HG03521 (cell line): ENCODE measurements around the gene LBHD2.

Experiments
- ATAC-seq: cut with Tn5 transposase; IDR thresholded peaks from one replicate; pipeline ENCODE4 v1.9.1; 2021; ENCODE audit warnings: mild to moderate bottlenecking, moderate library complexity; ENCODE audit not compliant: unreplicated experiment

The LBHD2 gene

DNA sequence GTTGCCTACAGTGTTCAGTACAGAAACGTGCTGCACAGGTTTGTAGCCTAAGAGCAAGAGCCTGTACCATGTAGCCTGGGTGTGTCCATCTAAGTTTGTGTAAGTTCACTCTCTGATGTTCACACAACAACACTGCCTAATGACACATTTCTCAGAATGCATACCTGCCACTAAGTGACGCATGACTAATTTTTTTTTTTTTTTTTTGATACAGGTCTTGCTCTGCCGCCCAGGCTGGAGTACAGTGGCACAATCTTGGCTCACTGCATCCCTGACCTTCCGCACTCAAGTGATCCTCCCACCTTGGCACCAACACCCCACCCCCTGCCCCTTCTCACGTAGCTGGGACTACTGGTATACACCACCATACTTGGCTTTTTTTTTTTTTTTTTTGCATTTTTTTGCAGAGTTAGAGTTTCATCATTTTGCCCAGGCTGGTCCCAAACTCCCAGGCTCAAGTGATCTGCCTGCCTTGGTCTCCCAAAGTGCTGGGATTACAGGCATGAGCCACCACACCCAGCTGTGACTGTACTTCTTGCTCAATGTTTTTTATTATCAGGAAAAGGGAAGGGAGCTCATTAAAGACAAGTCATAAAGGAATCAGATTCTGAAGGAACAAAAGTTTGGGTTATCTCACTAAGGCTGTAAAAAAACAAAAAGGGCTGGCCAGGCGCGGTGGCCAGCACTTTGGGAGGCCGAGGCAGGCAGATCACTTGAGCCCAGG is 16.6 kb upstream of the LBHD2 start:
- no peak for ATAC-seq

GRCh38 chr14:103068351-103069073 is 15.5 kb upstream of the LBHD2 start:
- ATAC-seq: no peak

- ATAC-seq: no peak
These were observed 13.6 kb upstream of the LBHD2 start for GRCh38 chr14:103070263-103070885.

GRCh38 chr14:103070971-103071542 is 13.0 kb upstream of the LBHD2 start:
- no peak for ATAC-seq

GRCh38 chr14:103071544-103072251 is 12.3 kb upstream of the LBHD2 start:
- ATAC-seq: no peak

DNA sequence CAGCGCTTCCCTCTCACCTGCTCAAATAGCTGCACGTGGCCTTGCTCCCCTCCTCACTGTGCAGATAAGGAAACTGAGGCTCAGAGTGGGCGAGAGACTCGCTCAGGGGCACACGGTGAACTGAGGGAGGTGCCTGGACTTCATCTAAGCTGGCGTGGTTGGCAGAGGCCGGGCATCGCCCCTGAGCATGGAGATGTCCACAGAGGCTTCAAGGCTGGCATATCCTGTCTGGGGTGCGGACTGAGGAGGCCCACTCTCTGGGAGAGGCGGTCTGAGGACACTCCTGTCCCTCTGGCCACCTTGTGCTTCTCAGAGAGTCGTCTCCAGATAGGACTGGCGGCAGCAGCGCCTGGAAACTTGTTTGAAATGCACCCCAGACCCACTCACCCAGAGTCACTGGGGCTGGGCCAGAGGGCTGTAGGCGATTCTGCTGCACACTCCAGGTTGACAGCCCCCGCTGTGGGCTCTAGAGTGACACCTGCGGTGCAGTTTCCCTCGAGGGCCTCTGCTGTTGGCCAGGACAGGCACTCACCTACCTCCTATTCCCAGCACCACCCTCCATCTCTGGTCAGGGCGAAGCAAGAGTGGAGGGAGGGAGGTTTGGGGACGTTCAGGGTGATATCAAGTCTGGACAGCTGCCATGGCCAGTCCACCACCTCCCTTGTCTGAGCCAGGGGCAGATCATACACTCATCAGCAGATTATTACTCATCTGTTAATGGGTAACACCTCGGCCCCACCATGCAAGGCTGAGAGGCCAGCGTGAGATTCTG is 11.2 kb upstream of the LBHD2 start:
- ATAC-seq: no peak

DNA sequence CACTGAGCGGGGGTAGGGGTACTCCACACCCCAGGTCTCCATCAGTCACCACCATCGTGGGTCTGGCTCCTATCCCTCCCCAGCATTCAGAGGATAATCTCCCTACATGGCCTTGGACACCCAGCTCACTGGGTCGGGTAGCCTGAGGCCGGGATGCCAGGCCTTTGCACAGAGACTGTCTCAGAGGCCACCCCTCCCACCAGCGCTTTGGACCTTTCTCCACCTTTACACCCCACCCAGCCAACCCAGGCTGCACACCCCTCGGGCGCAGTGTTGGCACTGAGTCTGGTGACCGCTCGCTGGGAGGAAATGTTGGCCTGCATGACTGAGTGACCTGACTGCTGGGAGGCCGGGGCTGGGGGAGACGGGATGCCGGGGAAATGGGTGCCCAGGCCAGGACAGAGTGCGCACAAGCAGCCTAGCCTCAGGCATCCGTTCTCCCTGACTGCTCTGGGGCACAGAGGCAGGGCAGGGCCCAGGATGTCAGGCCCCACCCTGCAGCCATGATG is 10.6 kb upstream of the LBHD2 start:
- no peak for ATAC-seq

DNA sequence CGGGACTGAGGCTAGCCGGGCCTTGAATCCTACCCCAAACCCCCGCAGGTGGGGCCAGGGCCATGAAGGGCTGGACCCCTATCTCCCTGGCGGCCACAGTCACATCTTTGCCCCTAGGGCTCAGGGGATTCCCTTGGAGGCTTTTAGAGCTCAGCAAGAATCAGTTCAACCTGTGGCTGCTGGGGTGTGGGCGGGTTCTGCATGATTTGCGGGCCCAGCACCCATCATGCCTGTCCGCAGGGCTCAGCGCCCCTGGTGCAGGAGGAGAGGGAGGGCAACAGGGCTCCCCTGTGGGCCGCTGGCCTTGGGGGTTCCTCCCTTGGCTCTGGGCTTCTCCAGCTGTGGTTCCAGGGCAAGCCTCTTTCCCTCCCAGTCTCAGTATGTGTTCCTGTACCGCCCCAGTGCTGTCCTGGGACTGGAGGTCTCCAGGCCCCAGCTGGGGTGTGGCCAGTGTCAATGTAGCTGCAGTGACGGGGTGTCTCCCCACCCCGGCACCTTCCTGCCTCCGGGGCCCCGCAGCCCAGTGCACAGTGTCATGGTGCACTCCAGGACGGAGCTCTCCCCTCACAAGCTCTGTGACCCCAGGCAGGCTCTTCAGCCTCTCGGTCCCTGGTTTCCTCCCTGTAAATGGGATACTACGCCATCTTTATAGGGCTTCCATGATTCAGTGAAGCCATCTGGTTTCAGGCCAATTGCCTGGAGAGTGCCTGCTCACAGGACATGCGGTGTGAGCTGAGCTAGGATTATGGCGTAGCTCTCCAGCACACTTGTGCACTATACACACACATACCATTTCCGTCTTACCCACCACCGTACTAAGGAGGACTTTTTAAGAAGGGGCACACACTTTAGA is 9.9 kb upstream of the LBHD2 start:
- ATAC-seq: no peak

- ATAC-seq: no peak
These were observed 9.2 kb upstream of the LBHD2 start for GRCh38 chr14:103074729-103075367.

DNA sequence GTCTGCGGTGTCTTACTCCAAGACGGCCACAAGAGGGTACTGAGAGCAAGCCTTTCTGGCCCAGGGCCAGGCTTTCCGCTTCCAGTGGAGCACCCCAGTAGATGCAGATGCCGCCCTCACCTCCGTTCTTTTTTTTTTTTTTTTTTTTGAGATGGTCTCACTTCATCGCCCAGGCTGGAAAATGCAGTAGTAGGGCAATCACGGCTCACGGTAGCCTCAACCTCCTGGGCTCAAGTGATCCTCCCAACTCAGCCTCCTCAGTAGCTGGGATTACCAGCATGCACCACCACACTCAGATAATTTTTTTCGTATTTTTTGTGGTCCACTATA is 5.6 kb upstream of the LBHD2 start:
- ATAC-seq: peak; percentile 52

DNA sequence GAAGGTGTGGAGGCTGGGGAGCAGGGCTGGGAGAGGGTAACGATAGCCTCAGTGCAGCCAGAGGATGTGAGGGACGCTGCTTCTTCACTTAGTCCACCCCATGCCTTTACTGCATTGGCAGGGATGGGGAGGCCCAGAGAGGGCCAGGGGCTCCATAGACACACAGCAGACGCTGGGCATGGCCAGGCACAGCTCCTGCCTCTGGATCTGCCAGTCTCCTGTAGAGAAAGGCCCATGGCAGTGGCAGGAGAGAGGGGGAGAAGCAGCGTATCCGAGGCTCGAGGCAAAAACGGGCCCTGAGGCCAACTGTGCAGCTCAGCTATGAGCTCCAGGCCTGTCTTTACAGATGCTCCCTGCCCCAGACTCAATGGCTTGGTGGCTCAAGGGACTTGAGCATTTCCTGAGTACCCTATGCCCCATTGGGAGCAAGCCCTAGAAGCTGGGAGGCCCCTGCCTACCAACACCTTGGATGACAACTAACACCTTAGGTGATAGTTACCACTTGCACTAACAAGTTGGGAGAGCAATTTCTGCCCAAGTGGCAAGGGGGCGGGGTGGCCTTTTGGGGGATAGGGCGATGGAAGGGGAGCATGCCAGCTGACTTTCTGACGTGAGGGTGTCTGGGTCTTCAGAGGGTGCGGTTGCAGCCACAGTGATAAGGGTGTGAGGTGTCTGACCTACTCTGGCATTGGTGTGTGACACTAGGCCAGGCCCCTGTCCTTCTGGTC is 5.0 kb upstream of the LBHD2 start:
- no peak for ATAC-seq

GRCh38 chr14:103081951-103082350 is 2.1 kb upstream of the LBHD2 start:
- no peak for ATAC-seq

DNA sequence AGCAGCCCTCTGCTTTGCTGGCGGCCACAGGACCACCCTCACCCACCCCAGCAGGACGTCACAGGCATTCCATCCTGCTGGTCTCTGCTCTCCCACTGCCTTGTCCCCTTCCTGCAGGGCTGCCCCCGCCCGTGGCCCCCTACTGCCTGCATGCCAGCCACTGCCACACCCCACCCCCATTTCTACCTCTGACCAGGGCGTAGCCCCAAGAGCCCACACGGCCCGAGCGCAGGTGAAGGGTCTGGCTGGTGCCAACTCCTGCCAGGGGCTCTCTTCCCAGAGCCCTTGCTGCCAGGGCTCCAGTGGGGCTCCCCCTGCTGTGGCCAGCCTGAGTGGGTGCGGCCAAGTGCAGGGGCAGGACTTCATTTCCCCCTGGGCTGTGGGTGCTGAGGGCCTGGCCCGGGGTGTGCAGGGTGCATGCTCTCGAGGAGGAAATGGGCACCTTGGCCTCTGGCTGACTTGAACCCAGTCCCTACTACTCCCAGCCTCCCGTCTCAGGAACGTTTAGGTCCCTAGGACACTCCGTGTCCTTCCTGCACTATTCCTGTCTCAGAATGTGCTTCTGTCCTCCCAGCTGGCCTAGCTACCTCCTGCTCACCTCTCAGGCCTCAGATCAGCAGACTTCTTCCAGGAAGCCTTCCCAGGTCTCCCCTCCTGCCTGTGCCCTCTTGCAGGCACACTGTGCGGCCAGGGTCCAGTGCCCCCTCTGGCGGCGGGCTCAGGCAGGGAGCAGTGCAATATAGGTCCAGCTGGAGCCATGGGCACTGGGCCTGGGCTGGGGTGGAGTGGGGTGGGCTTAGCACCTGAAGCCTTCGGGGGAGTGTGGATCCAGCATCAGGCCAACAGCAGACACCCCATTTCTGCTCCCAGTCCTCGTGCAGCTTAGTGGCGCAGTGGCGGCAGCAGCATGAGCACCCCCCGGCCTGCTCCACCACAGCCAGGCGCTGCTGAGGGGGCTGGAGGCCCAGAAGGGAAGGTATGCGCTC is 1.4 kb downstream of the LBHD2 start:
- ATAC-seq: no peak

DNA sequence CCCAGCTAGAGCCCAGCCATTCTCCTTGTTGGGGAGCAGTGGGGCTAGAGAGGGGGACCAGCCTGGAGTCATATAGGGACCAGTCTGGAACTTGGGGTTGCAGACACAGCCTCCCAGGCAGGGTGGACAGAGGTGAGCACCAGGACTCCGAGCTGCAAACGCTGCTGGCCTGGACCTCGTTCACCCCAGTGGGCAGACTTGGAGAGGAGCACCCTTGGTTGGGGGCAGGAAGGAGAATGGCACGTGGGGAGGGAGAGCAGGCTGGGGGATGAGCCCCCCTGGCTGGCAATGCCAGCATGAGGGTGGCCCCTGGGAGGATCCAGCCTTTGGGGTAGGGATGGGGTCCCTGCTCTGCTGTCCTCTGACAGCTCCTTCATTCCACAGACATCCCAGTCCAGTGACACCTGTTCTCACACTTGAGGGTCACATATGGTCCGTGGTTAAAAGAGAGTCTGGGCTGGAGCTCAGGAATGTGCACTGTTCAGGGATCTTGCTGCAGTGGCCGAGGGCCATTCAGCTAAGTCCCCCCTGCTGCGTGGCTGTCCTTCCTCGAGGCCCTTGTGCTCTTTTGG is 2.8 kb downstream of the LBHD2 start:
- ATAC-seq: no peak

DNA sequence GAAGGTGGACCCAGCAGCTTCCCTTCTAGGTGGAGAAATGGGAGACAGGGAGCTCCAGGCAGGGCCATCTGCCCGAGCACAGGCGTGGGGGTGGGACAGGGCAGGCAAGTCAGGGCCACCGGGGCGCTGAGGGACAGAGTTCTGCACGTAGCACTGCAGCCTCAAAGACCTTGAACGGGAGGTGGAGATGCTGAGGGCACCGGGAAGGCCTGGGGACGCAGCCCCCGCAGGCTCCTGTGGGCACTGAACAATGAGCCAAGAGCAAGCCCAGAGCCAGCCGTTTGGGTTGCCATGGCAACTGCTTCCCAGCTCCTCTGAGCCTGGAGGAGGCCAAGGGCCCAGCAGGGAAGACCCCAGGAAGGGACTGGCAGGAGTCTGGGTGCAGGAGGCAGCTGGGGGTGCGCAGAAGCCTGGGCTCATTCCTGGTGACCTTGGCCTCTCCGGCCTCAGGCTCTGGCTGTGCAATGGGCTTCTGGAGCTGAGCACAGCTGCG is 3.4 kb downstream of the LBHD2 start:
- no peak for ATAC-seq

GRCh38 chr14:103088921-103089320 is 4.9 kb downstream of the LBHD2 start:
- ATAC-seq: no peak
